Common myeloid progenitor, CD34-positive (primary cell): ENCODE results near the gene DHRS4L2. TPM values are rescaled to one million over a fixed set of nuclear protein-coding genes. Genes with fewer than 3 reads are reported as not detected.
A peak's percentile ranks its signal among the peaks of the same experiment; 100 is the strongest.
"Not testable (repeated sequence)": the region's sequence is repeated elsewhere in the genome, so short reads cannot be mapped to it uniquely, and the experiment has no call there.

ENCODE experiments used
- CTCF ChIA-PET: fragments of 350-600 bp; sonication (Branson Sonifier 250); formaldehyde crosslinking; loops from one replicate; lab custom pipeline; 2021; ENCODE audit warnings: antibody characterized with exemption; lab: Charles Lee
- POLR2A ChIA-PET: fragments of 350-600 bp; sonication (Branson Sonifier 250); formaldehyde crosslinking; loops from one replicate; lab custom pipeline; 2021; ENCODE audit warnings: antibody characterized with exemption; lab: Charles Lee
- DNase-seq, 3 donors: peaks; one replicate each; pipeline versions ENCODE4 v3.0.0 to v3.0.0-alpha.2; 2013
- H3K27ac ChIP-seq, 2 experiments: 1 replicate in 1 of 2; 2 replicates in 1 of 2; pipeline ENCODE4 v1.7.0; 2013; ENCODE audit warnings: inconsistent platforms in 2 of 2, low read length in 2 of 2, mild to moderate bottlenecking in 2 of 2, low read depth in 1 of 2, moderate library complexity in 1 of 2; ENCODE audit not compliant: severe bottlenecking in 2 of 2, insufficient read depth in 1 of 2, poor library complexity in 1 of 2
- H3K27me3 ChIP-seq, 5 experiments: replicated peaks in 2 of 5; 1 replicate in 3 of 5; 2 replicates in 2 of 5; pipeline versions ENCODE4 v1.6.1 to v1.7.0; 2013; ENCODE audit warnings: low read length in 4 of 5, mild to moderate bottlenecking in 2 of 5, moderate library complexity in 2 of 5, inconsistent platforms in 1 of 5; ENCODE audit not compliant: insufficient read depth in 5 of 5, control insufficient read depth in 4 of 5
- H3K36me3 ChIP-seq, 4 experiments: 1 replicate in 2 of 4; 2 replicates in 2 of 4; pipeline versions ENCODE4 v1.6.1 to v1.7.0; 2013; ENCODE audit warnings: low read length in 3 of 4, control low read depth in 1 of 4, mild to moderate bottlenecking in 1 of 4; ENCODE audit not compliant: control insufficient read depth in 4 of 4, insufficient read depth in 4 of 4
- H3K4me1 ChIP-seq, 4 experiments: 1 replicate in 3 of 4; 2 replicates in 1 of 4; pipeline versions ENCODE4 v1.6.1 to v1.7.1; 2013; ENCODE audit warnings: low read length in 3 of 4, mild to moderate bottlenecking in 3 of 4, control low read depth in 1 of 4, inconsistent platforms in 1 of 4, moderate library complexity in 1 of 4; ENCODE audit not compliant: control insufficient read depth in 4 of 4, insufficient read depth in 4 of 4; ENCODE audit errors: control extremely low read depth in 1 of 4
- H3K4me3 ChIP-seq, 7 experiments: 1 replicate in 4 of 7; 2 replicates in 3 of 7; pipeline versions ENCODE4 v1.5.1 to v1.7.0; 2013; ENCODE audit warnings: mild to moderate bottlenecking in 7 of 7, low read length in 6 of 7, moderate library complexity in 6 of 7, inconsistent platforms in 2 of 7, low read depth in 2 of 7, control low read depth in 1 of 7; ENCODE audit not compliant: insufficient read depth in 4 of 7, control insufficient read depth in 1 of 7; ENCODE audit errors: extremely low read depth in 1 of 7
- H3K9me3 ChIP-seq, 5 experiments: 1 replicate in 4 of 5; 2 replicates in 1 of 5; pipeline versions ENCODE4 v1.6.1 to v1.7.1; 2013; ENCODE audit warnings: low read length in 4 of 5, mild to moderate bottlenecking in 2 of 5, inconsistent platforms in 1 of 5, low read depth in 1 of 5, moderate library complexity in 1 of 5; ENCODE audit not compliant: control insufficient read depth in 4 of 5, insufficient read depth in 2 of 5; ENCODE audit errors: control extremely low read depth in 1 of 5
- WGBS: methylation state at CpG from one replicate; pipeline ENCODE4 v1.1.5; 2013; ENCODE audit not compliant: insufficient coverage; 5-methylcytosine and 5-hydroxymethylcytosine counted together
- polyA plus RNA-seq: library from polyadenylated mRNA; unstranded; fragments of 120-200 nt; gene quantifications from one replicate; pipeline ENCODE4 v1.2.1, GENCODE V29; 2013

Gene DHRS4L2
- 32.6 TPM for polyA plus RNA-seq

DNA sequence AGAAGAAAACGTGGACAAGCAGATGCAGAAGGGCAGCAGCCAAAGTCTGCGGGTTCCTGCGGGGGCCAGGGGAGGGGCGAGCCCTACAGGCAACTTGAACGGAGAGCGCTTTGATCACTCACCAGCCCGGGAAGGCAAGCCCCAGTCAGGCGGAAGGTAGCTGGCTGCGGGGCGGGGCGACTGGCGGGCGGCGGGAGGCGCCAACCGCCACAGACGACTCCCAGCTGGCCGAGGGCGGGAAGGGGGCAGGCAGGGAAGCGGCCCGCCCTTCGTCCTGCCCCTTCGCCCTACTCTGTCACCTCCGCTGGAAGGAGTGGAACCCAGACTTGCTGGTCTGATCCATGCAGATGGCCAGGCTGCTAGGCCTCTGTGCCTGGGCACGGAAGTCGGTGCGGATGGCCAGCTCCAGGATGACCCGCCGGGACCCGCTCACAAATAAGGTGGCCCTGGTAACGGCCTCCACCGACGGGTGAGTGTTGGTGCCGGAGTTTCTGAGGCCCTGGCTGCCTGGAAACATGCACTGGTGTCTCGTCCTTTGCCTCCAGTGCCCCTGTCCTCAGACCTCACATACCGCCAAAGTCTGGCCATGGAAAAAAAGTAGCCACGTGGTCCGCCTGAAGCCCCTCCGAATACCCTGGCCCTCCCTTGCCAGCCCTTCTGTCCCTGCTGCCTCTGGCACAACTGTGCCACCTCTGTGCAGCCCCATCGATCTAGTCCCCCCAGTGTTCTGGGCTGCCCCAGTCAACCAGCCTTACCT, at the start of gene DHRS4L2:
Gene DHRS4L2, plus strand, starts transcription at position 323 of the 757 bp plus-strand sequence. Its CDS starts 19 bp downstream, at position 342.
- Histone ChIP-seq H3K27ac (peak within 1 kb of the TSS; percentile 40 to 68), H3K4me3 (peak within 1 kb of the TSS; percentile 9 to 83 (median 69)), H3K4me1 (peaks cover 0 to 24% (median 15%) of the 10 kb centered on the region in 4 experiments)
- H3K9me3 ChIP-seq, H3K27me3 ChIP-seq, H3K36me3 ChIP-seq, POLR2A ChIA-PET: not testable (repeated sequence)
- WGBS = 3% methylated on average over 31 of the region's 40 CpGs
- CTCF ChIA-PET = interaction anchor here (1.0 kb wide), 1 partner anchor 49 kb away, joined by 3 read pairs; no protein-coding TSS in a partner anchor
- peak; percentile 71 to 91 (median 84) for DNase-seq

DNA sequence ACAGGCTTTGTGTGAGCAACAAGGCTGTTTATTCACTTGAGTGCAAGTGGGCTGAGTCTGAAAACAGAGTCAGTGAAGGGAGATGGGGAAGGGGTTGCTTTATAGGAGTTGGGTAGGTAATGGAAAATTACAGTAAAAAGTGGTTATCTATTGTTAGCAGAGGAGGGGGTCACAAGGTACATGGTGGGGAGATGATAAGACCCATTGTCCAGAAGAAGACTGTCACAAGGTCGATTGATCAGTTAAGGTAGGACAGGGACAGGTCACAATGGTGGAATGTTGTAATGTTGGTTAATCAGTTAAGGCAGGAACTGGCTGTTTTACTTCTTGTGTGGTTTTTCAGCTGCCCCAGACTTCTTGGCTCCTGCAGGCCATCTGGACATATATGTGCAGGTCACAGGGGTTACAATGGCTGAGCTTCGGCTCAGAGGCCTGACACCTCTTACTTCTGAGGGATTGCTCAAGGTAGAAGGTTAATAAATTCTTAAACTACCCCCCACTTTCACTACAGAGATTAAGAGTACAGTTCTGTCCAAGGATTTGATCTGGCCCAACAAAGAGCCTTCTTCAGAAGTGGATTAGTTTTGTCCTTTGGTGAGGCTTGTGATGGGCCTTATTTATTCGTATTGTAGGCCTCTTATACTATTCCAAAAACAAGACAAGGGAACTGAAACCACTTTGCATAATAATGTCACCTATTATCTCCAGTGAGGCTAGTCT, 49.0 kb upstream of the DHRS4L2 start:
- POLR2A ChIA-PET = no interaction called here
- H3K27me3 ChIP-seq = no peaks in the 10 kb centered on the region
- peaks cover 0 to 5% (median 0%) of the 10 kb centered on the region in 5 experiments for H3K9me3 ChIP-seq
- H3K4me3 ChIP-seq = no peak overlapping the region
- no peak for DNase-seq
- H3K27ac ChIP-seq = no peak overlapping the region
- H3K4me1 ChIP-seq = no peaks in the 10 kb centered on the region
- peaks cover 0 to 8% (median 6%) of the 10 kb centered on the region in 4 experiments for H3K36me3 ChIP-seq
- WGBS = 100% methylated on average over 2 of the region's 3 CpGs
- CTCF ChIA-PET = no interaction called here

DNA sequence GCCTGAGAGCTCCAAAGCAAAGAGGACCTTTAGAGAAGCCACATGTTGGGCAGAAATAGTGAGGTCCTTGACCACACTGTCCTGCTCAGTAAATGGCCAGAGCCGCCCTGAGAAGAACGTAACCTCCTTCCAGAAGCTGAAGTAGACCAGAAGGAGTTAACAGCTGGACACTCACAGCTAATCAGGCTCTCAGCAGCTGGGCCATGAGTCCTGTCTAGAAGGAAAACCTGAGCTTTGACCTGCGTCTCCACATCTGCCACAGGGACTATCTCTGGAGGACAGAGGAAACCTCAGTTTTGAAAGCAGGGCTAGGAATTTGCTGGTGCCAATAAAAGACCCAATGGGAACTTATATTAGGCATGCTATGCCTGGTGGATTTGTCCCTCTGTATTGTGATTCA, 47.5 kb upstream of the DHRS4L2 start:
- CTCF ChIA-PET = no interaction called here
- 74% methylated on average over 3 of the region's 3 CpGs for WGBS
- no peaks in the 10 kb centered on the region for H3K27me3 ChIP-seq
- H3K36me3 ChIP-seq = peaks cover 0 to 8% (median 6%) of the 10 kb centered on the region in 4 experiments
- no peak overlapping the region for H3K27ac ChIP-seq
- POLR2A ChIA-PET = no interaction called here
- H3K4me3 ChIP-seq = no peak overlapping the region
- H3K9me3 ChIP-seq = peaks cover 0 to 5% (median 0%) of the 10 kb centered on the region in 5 experiments
- H3K4me1 ChIP-seq = no peaks in the 10 kb centered on the region
- no peak for DNase-seq

DNA sequence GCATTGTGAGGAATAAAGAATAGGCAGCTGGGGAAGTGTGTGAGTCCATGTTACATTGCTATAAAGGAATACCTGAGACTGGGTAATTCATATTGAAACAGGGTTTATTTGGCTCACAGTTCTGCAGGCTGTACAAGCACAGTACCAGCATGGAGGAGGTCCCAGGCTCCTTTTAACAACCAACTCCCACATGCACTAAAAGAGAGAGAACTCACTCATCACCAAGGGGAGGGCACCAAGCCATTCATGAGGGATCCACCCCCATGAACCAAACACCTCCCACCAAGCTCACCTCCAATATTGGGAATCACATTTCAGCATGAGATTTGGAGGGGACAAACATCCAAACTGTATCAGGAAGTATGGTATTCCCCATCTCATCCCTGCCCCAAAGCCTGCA, 47.1 kb upstream of the DHRS4L2 start:
- POLR2A ChIA-PET = no interaction called here
- CTCF ChIA-PET = no interaction called here

DNA sequence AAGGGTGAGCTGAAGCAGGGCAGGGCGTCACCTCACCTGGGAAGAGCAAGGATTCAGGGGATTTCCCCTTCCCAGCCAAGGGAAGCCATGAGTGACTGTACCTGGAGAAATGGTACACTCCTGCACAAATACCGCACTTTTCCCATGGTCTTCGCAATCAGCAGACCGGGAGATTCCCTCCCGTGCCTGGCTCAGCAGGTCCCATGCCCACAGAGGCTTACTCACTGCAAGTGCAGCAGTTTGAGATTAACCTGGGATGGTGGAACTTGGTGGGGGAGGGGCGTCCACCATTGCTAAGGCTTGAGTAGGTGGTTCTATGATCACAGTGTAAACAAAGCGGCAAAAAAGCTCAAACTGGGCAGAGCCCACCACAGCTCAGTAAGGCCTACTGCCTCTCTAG, 46.1 kb upstream of the DHRS4L2 start:
- no peaks in the 10 kb centered on the region for H3K4me1 ChIP-seq

More for the DNA sequence above, 47.1 kb upstream of the DHRS4L2 start:
- no peak for DNase-seq
- H3K27ac ChIP-seq = no peak overlapping the region
- peaks cover 0 to 5% (median 0%) of the 10 kb centered on the region in 5 experiments for H3K9me3 ChIP-seq
- no peaks in the 10 kb centered on the region for H3K27me3 ChIP-seq
- H3K36me3 ChIP-seq = peaks cover 0 to 8% (median 6%) of the 10 kb centered on the region in 4 experiments
- no peak overlapping the region for H3K4me3 ChIP-seq
- no peaks in the 10 kb centered on the region for H3K4me1 ChIP-seq

DNA sequence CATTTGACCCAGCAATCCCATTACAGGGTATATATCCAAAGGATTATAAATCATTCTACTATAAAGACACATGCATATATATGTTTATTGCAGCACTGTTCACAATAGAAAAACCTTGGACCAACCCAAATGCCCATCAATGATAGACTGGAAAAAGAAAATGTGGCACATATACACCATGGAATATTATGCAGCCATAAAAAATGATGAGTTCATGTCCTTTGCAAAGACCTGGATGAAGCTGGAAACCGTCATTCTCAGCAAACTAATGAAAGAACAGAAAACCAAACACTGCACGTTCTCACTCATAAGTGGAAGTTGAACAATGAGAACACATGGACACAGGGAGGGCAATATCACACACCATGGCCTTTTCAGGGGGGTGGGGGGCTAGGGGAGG, 39.7 kb upstream of the DHRS4L2 start:
- DNase-seq, H3K4me3 ChIP-seq, H3K9me3 ChIP-seq, H3K36me3 ChIP-seq, H3K27me3 ChIP-seq, POLR2A ChIA-PET, H3K27ac ChIP-seq: not testable (repeated sequence)
- CTCF ChIA-PET = interaction anchor here (0.7 to 1.5 kb wide), 2 partner anchors 317 to 319 kb away, joined by 3 to 5 read pairs; no protein-coding TSS in a partner anchor
- no CpG with 5 or more reads among the region's 2 CpGs for WGBS
- H3K4me1 ChIP-seq = peaks cover 3 to 15% (median 4%) of the 10 kb centered on the region in 4 experiments

More for the DNA sequence above, 46.1 kb upstream of the DHRS4L2 start:
- Histone ChIP-seq H3K4me3 (no peak overlapping the region), H3K9me3 (peaks cover 0 to 5% (median 0%) of the 10 kb centered on the region in 5 experiments), H3K36me3 (peaks cover 0 to 8% (median 6%) of the 10 kb centered on the region in 4 experiments), H3K27ac (no peak overlapping the region), H3K27me3 (no peaks in the 10 kb centered on the region)
- POLR2A ChIA-PET = no interaction called here
- CTCF ChIA-PET = no interaction called here
- no peak for DNase-seq
- WGBS = 94% methylated on average over 6 of the region's 7 CpGs
